Vagina (tissue), 2 donors: Measurements from ENCODE around the gene TMEM54.

Experiments
- CTCF ChIP-seq, 3 experiments: fragments of 450-650 bp in 2 of 3; fragments of 200-600 bp in 1 of 3; sonication (generic) in 1 of 3; IDR thresholded peaks; one replicate each; pipeline ENCODE4 v1.5.1; 2017 to 2019; ENCODE audit warnings: antibody characterized with exemption in 3 of 3, mild to moderate bottlenecking in 2 of 3, moderate library complexity in 2 of 3
- POLR2A ChIP-seq, 2 donors: fragments of 450-650 bp; IDR thresholded peaks; one replicate each; pipeline ENCODE4 v1.6.1; 2017; ENCODE audit warnings: antibody characterized with exemption in 2 of 2, mild to moderate bottlenecking in 2 of 2, moderate library complexity in 2 of 2

GRCh38 chr1:32924881-32925344, 23.7 kb upstream of the TMEM54 start:
- TF ChIP-seq POLR2A (IDR thresholded peaks at IDR 0.05) (no peak), CTCF (IDR thresholded peaks at IDR 0.05) (no peak)
